Panc1 (cell line): ENCODE data around the gene HOMER1. TPM values are rescaled to one million over a fixed set of nuclear protein-coding genes. Genes with fewer than 3 reads are reported as not detected.

ENCODE experiments used
- ATAC-seq: fragments of 200-7000 bp; cut with Tn5 transposase; 2 replicates; pipeline ENCODE4 v1.9.1; 2020; ENCODE audit warnings: mild to moderate bottlenecking, moderate library complexity
- BruUV-seq: library from RNA; stranded (reverse); fragments of 400-500 nt; replicated peaks from 2 replicates; lab custom pipeline; 2021; lab: Mats Ljungman, UMichigan
- CTCF ChIA-PET: fragments of 300-600 bp; sonication (Branson Sonifier 250); formaldehyde crosslinking; loops from one replicate; lab custom pipeline; 2022; ENCODE audit warnings: antibody characterized with exemption; lab: Charles Lee
- POLR2A ChIA-PET: fragments of 300-600 bp; sonication (Branson Sonifier 250); formaldehyde crosslinking; loops from one replicate; lab custom pipeline; 2022; ENCODE audit warnings: antibody characterized with exemption; lab: Charles Lee
- DNase-seq: peaks from one replicate; pipeline ENCODE4 v3.0.0-alpha.2; 2010; ENCODE audit warnings: low read depth, low spot score
- H3K27ac ChIP-seq: 2 replicates; pipeline ENCODE4 v1.5.1; 2011; ENCODE audit warnings: mild to moderate bottlenecking, low read length, inconsistent platforms
- H3K27me3 ChIP-seq: fragments of 200-500 bp; sonication (Bioruptor generic); 2 replicates; pipeline ENCODE4 v1.6.0; 2014; ENCODE audit warnings: low read length, inconsistent platforms; ENCODE audit not compliant: control insufficient read depth, insufficient read depth
- H3K36me3 ChIP-seq: fragments of 200-500 bp; sonication (Bioruptor generic); 2 replicates; pipeline ENCODE4 v1.5.1; 2014; ENCODE audit warnings: inconsistent platforms, mild to moderate bottlenecking, low read length, moderate library complexity; ENCODE audit not compliant: control insufficient read depth, insufficient read depth
- H3K4me1 ChIP-seq: 2 replicates; pipeline ENCODE4 v1.5.1; 2011; ENCODE audit warnings: inconsistent platforms, mild to moderate bottlenecking, low read length, moderate library complexity; ENCODE audit not compliant: control insufficient read depth, insufficient read depth
- H3K4me3 ChIP-seq, 2 experiments: 2 replicates each; pipeline ENCODE4 v1.5.1; 2011 to 2012; ENCODE audit warnings: low read depth in 2 of 2, low read length in 2 of 2, mild to moderate bottlenecking in 2 of 2, inconsistent platforms in 1 of 2, moderate library complexity in 1 of 2
- H3K9me3 ChIP-seq: fragments of 200-500 bp; sonication (Bioruptor generic); 2 replicates; pipeline ENCODE4 v1.5.1; 2014; ENCODE audit warnings: low read depth, mild to moderate bottlenecking, inconsistent platforms, low read length, moderate library complexity; ENCODE audit not compliant: control insufficient read depth, insufficient read depth
- POLR2AphosphoS5 ChIP-seq: IDR thresholded peaks from 2 replicates; pipeline ENCODE4 v1.6.1; 2012; ENCODE audit warnings: mild to moderate bottlenecking, low read depth, low read length, moderate library complexity
- SIN3A ChIP-seq: IDR thresholded peaks from 2 replicates; pipeline ENCODE4 v1.6.1; 2012; ENCODE audit warnings: low read depth, mild to moderate bottlenecking, low read length, moderate library complexity, borderline replicate concordance; ENCODE audit not compliant: insufficient read depth
- TCF7L2 ChIP-seq: IDR thresholded peaks from 2 replicates; pipeline ENCODE4 v1.6.1; 2011; ENCODE audit warnings: mild to moderate bottlenecking, low read depth, low read length, inconsistent platforms
- in situ Hi-C: cut with HindIII; loops from 2 replicates; pipeline ENCODE4 v1.10.0; 2016; ENCODE audit warnings: low sequenced_read_pairs, low pct_unique_long_range_greater_than_20kb
- intact Hi-C: fragments of 100-400 bp; cut with micrococcal nuclease; formaldehyde crosslinking; loops from one replicate; pipeline ENCODE4 v1.10.0; 2022; ENCODE audit not compliant: unreplicated experiment
- total RNA-seq: library from RNA; stranded (reverse); gene quantifications from one replicate; pipeline ENCODE4 v1.2.1, GENCODE V29; 2021; ENCODE audit not compliant: unreplicated experiment
- TF ChIP-seq, protein P1 (sequence below): fragments of 450-650 bp; IDR thresholded peaks from 2 replicates; pipeline ENCODE4 v1.5.1; 2017; ENCODE audit warnings: mild to moderate bottlenecking
- TF ChIP-seq, protein P2 (sequence below), 2 experiments: IDR thresholded peaks; 2 replicates each; pipeline ENCODE4 v1.6.1; 2011 to 2012; ENCODE audit warnings: low read depth in 2 of 2, control low read depth in 1 of 2, low read length in 1 of 2, mild to moderate bottlenecking in 1 of 2, moderate library complexity in 1 of 2; ENCODE audit not compliant: insufficient read depth in 1 of 2

The HOMER1 gene
- total RNA-seq, 1 experiment from 2014 or later, result 19.6 TPM

DNA sequence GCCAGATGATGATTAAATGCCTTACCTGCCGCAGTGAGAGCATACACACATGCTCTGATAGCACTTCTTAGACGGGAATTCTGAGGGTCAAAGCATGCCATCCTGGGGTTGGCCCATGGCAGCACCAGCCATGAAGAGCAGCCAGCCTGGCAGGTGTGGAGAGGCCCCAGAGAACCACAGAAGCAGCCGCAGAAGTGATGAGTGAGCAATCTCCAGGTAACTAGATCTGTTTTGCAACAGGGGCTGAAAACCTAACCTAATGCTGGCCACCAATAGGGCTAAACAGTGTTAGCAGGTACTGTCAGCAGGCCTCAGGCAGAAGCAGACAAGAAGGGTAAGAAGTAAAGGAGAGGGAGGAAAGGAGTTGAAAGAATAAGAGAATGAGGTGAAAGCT is 33.5 kb upstream of the HOMER1 start:
- no peak overlapping the region for H3K27ac ChIP-seq
- H3K4me3 ChIP-seq, result no peak overlapping the region
- no peaks in the 10 kb centered on the region for H3K36me3 ChIP-seq
- no peaks in the 10 kb centered on the region for H3K27me3 ChIP-seq
- ChIA-PET CTCF (no interaction called here), POLR2A (interaction anchor here (0.6 kb wide), 1 partner anchor 810 kb away, joined by 23 read pairs; no protein-coding TSS in a partner anchor)
- H3K9me3 ChIP-seq, result no peaks in the 10 kb centered on the region
- in situ Hi-C loops, result no loop called here
- ATAC-seq, result no peak
- TF ChIP-seq, protein P1, sequence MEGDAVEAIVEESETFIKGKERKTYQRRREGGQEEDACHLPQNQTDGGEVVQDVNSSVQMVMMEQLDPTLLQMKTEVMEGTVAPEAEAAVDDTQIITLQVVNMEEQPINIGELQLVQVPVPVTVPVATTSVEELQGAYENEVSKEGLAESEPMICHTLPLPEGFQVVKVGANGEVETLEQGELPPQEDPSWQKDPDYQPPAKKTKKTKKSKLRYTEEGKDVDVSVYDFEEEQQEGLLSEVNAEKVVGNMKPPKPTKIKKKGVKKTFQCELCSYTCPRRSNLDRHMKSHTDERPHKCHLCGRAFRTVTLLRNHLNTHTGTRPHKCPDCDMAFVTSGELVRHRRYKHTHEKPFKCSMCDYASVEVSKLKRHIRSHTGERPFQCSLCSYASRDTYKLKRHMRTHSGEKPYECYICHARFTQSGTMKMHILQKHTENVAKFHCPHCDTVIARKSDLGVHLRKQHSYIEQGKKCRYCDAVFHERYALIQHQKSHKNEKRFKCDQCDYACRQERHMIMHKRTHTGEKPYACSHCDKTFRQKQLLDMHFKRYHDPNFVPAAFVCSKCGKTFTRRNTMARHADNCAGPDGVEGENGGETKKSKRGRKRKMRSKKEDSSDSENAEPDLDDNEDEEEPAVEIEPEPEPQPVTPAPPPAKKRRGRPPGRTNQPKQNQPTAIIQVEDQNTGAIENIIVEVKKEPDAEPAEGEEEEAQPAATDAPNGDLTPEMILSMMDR, result no peak
- no peak for TF ChIP-seq SIN3A
- no peak for TF ChIP-seq TCF7L2
- TF ChIP-seq POLR2AphosphoS5, result no peak
- TF ChIP-seq, protein P2, sequence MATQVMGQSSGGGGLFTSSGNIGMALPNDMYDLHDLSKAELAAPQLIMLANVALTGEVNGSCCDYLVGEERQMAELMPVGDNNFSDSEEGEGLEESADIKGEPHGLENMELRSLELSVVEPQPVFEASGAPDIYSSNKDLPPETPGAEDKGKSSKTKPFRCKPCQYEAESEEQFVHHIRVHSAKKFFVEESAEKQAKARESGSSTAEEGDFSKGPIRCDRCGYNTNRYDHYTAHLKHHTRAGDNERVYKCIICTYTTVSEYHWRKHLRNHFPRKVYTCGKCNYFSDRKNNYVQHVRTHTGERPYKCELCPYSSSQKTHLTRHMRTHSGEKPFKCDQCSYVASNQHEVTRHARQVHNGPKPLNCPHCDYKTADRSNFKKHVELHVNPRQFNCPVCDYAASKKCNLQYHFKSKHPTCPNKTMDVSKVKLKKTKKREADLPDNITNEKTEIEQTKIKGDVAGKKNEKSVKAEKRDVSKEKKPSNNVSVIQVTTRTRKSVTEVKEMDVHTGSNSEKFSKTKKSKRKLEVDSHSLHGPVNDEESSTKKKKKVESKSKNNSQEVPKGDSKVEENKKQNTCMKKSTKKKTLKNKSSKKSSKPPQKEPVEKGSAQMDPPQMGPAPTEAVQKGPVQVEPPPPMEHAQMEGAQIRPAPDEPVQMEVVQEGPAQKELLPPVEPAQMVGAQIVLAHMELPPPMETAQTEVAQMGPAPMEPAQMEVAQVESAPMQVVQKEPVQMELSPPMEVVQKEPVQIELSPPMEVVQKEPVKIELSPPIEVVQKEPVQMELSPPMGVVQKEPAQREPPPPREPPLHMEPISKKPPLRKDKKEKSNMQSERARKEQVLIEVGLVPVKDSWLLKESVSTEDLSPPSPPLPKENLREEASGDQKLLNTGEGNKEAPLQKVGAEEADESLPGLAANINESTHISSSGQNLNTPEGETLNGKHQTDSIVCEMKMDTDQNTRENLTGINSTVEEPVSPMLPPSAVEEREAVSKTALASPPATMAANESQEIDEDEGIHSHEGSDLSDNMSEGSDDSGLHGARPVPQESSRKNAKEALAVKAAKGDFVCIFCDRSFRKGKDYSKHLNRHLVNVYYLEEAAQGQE (IDR thresholded peaks at IDR 0.05; ENCODE audit: insufficient read depth in 1 of 2, low read depth in 2 of 2, low read length in 1 of 2), result no peak
- no peak for DNase-seq
- no TSS peak for BruUV-seq
- intact Hi-C loops, result no loop called here
- H3K4me1 ChIP-seq, result no peaks in the 10 kb centered on the region

DNA sequence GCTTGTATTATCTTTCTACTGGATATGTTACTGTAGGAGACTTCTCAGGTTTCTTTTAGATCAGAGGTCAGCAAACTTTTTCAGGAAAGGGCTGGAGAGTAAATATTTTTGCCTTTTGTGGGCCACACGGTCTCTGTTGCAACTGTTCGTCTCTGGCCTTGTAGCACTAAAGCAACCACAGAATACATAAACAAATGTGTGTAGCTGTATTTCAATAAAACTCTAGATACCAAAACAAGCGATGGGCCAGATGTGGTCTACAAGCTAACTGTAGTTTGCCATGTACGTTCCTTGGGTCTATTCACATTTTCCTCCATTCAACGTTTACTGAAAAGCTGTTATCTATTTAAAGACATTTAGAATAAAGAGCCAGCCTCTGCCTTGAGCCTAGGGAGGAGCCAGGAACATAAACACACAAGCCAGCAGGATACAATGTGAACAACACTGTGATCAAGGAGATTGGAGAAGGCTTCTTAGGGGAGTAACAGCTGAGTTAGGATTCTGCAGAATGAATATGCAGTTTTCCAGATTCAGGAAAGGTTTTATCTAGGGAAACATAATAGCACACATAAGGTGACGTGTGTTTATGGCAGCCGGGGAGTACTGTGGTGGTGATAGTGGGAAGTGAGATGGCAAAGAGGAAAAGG is 33.0 kb upstream of the HOMER1 start:
- H3K27ac ChIP-seq, result no peak overlapping the region
- no peak overlapping the region for H3K4me3 ChIP-seq

More for the DNA sequence above, 33.0 kb upstream of the HOMER1 start:
- ChIA-PET CTCF (no interaction called here), POLR2A (no interaction called here)
- Histone ChIP-seq H3K9me3 (no peaks in the 10 kb centered on the region), H3K27me3 (no peaks in the 10 kb centered on the region), H3K4me1 (no peaks in the 10 kb centered on the region), H3K36me3 (no peaks in the 10 kb centered on the region)
- TF ChIP-seq, protein P2 (IDR thresholded peaks at IDR 0.05; ENCODE audit: insufficient read depth in 1 of 2, low read depth in 2 of 2, low read length in 1 of 2), result no peak
- TF ChIP-seq SIN3A (no peak), TCF7L2 (no peak), POLR2AphosphoS5 (no peak)
- TF ChIP-seq, protein P1, result no peak
- DNase-seq (no peak), ATAC-seq (no peak)
- BruUV-seq, result no TSS peak
- in situ Hi-C loops, result no loop called here
- intact Hi-C loops, result no loop called here
